ENCODE measurements around the gene KHDC1. TPM values are rescaled to one million over a fixed set of nuclear protein-coding genes. Genes with fewer than 3 reads are reported as not detected.

Gene KHDC1
- total RNA-seq, 1 experiment from 2014 or later: 16.2 TPM

GRCh38 chr6:73242001-73242400 lies 21.0 kb downstream of the KHDC1 start:
- ChIA-PET CTCF (no interaction called here), POLR2A (ENCODE audit: unreplicated experiment) (no interaction called here)
- Histone ChIP-seq H3K27me3 (ENCODE audit: insufficient read depth, low read depth) (no peaks in the 10 kb centered on the region), H2AFZ (no peak overlapping the region), H3K4me2 (no peak overlapping the region), H3K79me2 (ENCODE audit: low read depth) (no peaks in the 10 kb centered on the region), H4K20me1 (ENCODE audit: insufficient read depth) (no peaks in the 10 kb centered on the region), H3K4me3 (no peak overlapping the region), H3K36me3 (ENCODE audit: low read depth) (no peaks in the 10 kb centered on the region), H3K4me1 (replicated peaks; ENCODE audit: insufficient read depth) (no peaks in the 10 kb centered on the region), H3F3A (ENCODE audit: insufficient read depth, low read depth) (no peaks in the 10 kb centered on the region), H3K9me2 (ENCODE audit: insufficient read depth) (no peaks in the 10 kb centered on the region; the same call in 1 of the 2 replicates), H3K27ac (no peak overlapping the region), H3K9me3 (ENCODE audit: insufficient read depth, low read depth) (no peaks in the 10 kb centered on the region)
- intact Hi-C loops (cut with micrococcal nuclease; ENCODE audit: unreplicated experiment): no loop called here
- TF ChIP-seq CTCF (conservative IDR thresholded peaks at IDR 0.05): no peak
- TF ChIP-seq EZH2 (IDR thresholded peaks at IDR 0.05; ENCODE audit: low read depth): no peak
- no peak for DNase-seq
- BruUV-seq (replicated peaks): no TSS peak

DNA sequence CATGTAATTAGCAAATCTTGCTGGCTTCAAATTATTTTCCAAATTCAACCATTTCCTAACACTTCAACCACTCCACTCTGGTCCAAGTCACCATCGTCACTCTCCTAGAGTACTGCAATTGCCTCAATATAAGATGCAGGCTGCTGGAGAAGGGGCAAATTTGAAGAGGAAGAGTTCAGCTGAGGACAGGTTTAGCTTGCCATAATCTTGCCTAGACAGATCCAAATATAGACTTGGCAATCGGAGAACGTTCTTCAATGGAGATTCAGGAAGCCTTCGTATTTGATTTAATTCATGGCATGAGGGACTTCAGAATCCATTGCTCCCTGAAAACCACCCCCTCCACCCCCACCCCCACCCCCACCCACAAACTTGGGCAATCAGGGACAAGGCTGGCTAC lies 22.3 kb downstream of the KHDC1 start:
- peaks cover 4% of the 10 kb centered on the region; the same call in 1 of the 2 replicates for H3F3A ChIP-seq (ENCODE audit: insufficient read depth, low read depth)
- no peaks in the 10 kb centered on the region for H3K36me3 ChIP-seq (ENCODE audit: low read depth)
- H4K20me1 ChIP-seq (ENCODE audit: insufficient read depth): no peaks in the 10 kb centered on the region
- no peak for DNase-seq
- TF ChIP-seq CTCF (conservative IDR thresholded peaks at IDR 0.05): no peak
- TF ChIP-seq EZH2 (IDR thresholded peaks at IDR 0.05; ENCODE audit: low read depth): no peak
- intact Hi-C loops (cut with micrococcal nuclease; ENCODE audit: unreplicated experiment): no loop called here
- BruUV-seq (replicated peaks): no TSS peak
- H3K4me2 ChIP-seq: no peak overlapping the region
- no peak overlapping the region for H3K4me3 ChIP-seq
- ChIA-PET POLR2A (ENCODE audit: unreplicated experiment) (no interaction called here), CTCF (no interaction called here)
- no peaks in the 10 kb centered on the region for H3K9me3 ChIP-seq (ENCODE audit: insufficient read depth, low read depth)
- no peaks in the 10 kb centered on the region; the same call in 1 of the 2 replicates for H3K4me1 ChIP-seq (replicated peaks; ENCODE audit: insufficient read depth)
- no peaks in the 10 kb centered on the region; the same call in 1 of the 2 replicates for H3K9me2 ChIP-seq (ENCODE audit: insufficient read depth)
- H3K79me2 ChIP-seq (ENCODE audit: low read depth): no peaks in the 10 kb centered on the region
- no peak overlapping the region for H3K27ac ChIP-seq
- H2AFZ ChIP-seq: no peak overlapping the region
- no peaks in the 10 kb centered on the region for H3K27me3 ChIP-seq (ENCODE audit: insufficient read depth, low read depth)

DNA sequence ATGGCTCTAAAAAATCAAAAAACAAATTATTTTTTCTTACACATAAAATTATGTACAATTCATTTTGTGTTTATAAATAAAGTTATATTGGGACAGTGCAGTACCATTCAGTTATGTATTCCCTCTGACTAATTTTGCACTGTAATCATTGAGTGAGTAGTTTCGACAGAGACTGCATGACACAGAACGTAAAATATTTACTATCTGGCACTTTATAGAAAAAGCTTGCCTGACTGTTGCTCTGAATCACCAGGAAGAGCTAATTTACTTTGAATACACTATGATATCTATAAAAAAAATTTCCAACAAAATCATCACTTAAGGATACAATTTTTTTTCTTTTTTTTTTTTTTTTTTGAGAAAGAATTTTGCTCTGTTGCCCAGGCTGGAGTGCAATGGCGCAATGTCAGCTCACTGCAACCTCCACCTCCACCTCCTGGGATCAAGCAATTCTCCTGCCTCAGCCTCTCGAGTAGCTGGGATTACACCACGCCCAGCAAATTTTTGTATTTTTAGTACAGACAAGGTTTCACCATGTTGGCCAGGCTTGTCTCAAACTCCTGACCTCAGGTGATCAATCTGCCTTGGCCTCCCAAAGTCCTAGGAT lies 26.7 kb downstream of the KHDC1 start:
- Histone ChIP-seq H3F3A (ENCODE audit: insufficient read depth, low read depth) (peaks cover 4% of the 10 kb centered on the region), H3K4me1 (replicated peaks; ENCODE audit: insufficient read depth) (peaks cover 4% of the 10 kb centered on the region; the same call in 1 of the 2 replicates), H3K27me3 (ENCODE audit: insufficient read depth, low read depth) (no peaks in the 10 kb centered on the region), H3K4me3 (no peak overlapping the region), H3K9me3 (ENCODE audit: insufficient read depth, low read depth) (no peaks in the 10 kb centered on the region), H3K79me2 (ENCODE audit: low read depth) (no peaks in the 10 kb centered on the region), H3K4me2 (no peak overlapping the region), H3K36me3 (ENCODE audit: low read depth) (no peaks in the 10 kb centered on the region), H4K20me1 (ENCODE audit: insufficient read depth) (no peaks in the 10 kb centered on the region), H3K27ac (peak overlapping the region; percentile 74), H2AFZ (no peak overlapping the region), H3K9me2 (ENCODE audit: insufficient read depth) (no peaks in the 10 kb centered on the region)
- TF ChIP-seq EZH2 (IDR thresholded peaks at IDR 0.05; ENCODE audit: low read depth): no peak
- no peak for TF ChIP-seq CTCF (conservative IDR thresholded peaks at IDR 0.05)
- CTCF ChIA-PET: no interaction called here
- peak in 1 of 2 experiments; percentile 79 for DNase-seq
- POLR2A ChIA-PET (ENCODE audit: unreplicated experiment): no interaction called here
- intact Hi-C loops (cut with micrococcal nuclease; ENCODE audit: unreplicated experiment): no loop called here
- no TSS peak for BruUV-seq (replicated peaks)
